GM19193 (cell line): Measurements from ENCODE around the gene CNNM2.
A peak's percentile ranks its signal among the peaks of the same experiment; 100 is the strongest.

Source experiments
- POLR2A ChIP-seq: IDR thresholded peaks from 4 replicates; pipeline ENCODE4 v1.6.1; 2011; ENCODE audit not compliant: insufficient read depth, insufficient read length; ENCODE audit errors: extremely low read depth

CNNM2 gene

GRCh38 chr10:102917962-102918816, at the start of gene CNNM2:
CNNM2 (plus strand) TSS chr10:102918294; CDS start chr10:102918481, 187 bp downstream.
- TF ChIP-seq POLR2A = peak; percentile 79

GRCh38 chr10:102868911-102869257, 49.2 kb upstream of the CNNM2 start:
- TF ChIP-seq POLR2A = no peak

DNA sequence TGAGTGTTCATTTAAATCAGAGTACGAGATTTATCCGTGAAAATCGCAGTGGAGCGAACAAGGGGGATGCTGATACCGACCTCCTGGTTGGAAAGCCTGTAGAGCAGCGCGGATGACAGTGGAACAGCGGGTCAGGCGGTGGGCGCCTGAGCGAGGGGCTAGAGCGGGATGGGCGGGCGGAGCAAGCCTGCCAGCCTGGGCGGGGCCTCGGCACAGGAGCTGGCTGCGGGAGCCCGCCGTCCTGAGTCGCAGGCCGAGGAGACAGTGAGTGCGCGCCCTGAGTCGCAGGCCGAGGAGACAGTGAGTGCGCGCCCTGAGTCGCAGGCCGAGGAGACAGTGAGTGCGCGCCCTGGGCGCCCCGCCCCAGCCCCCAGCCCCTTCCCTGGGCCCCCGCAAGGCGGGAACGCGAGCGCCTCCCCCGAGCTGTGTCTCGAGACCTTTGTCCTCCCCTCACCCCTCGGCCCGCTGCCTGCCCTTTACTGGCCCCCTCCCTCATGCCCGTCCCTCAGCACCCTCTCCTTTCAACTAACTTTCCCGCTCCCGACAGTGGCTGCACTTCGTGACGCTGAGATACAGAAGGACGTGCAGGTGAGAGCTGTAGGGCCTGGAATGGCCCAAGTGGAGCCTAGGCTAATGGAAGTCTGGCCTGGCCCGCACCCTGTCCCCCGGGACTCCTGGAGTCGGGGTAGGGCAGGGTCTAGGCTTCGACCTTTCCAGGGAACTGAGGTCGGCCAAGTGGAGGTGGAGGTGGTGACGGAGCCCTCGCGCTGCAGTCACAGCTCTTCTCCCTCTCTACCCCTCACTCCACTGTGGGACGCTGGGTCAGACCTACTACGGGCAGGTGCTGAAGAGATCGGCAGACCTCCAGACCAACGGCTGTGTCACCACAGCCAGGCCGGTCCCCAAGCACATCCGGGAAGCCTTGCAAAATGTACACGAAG, 48.6 kb upstream of the CNNM2 start, which contains the start of gene AS3MT:
TSS of gene AS3MT (plus strand) at position 213 of the 941 bp plus-strand sequence. CDS start at position 336, 123 bp downstream.
- no peak for TF ChIP-seq POLR2A

DNA sequence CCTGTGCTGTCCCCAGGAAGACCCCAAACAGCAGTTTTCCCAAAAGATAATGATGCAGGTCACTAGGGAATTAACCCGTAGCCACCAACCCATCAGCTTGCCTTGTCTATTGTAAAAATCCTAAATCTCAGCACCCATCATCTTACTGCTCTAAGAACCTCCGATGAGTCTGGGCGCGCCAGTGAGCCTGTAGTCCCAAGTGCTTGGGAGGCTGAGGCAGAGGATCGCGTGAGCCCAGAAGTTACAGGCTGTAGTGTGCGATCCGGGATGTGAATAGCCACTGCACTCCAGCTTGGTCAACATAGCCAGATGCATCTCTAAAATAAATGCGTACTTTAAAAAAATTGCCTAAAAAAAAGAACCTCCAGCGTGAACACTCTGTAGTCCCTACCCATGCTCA, 47.9 kb upstream of the CNNM2 start:
- no peak for TF ChIP-seq POLR2A

- TF ChIP-seq POLR2A = no peak
Observed at GRCh38 chr10:102872163-102872562, 45.9 kb upstream of the CNNM2 start.

DNA sequence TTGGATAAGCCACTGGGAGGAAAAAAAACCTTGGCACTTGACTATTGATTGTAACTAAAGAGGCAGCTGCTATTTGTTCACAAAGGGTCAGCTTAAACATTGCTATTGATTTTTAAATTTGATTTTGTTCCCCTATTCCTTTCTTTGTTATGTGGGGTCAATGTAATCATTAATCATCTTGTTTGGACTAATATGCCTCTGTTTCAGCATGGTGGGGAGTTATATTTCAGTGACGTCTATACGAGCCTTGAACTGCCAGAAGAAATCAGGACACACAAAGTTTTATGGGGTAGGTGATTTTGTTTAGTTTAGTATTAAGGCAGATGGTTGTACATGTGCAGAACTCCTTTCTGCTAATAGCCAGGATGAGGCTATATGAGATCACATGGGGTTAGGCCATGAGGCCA, 41.3 kb upstream of the CNNM2 start:
- TF ChIP-seq POLR2A = no peak

GRCh38 chr10:102878629-102879028, 39.5 kb upstream of the CNNM2 start:
- TF ChIP-seq POLR2A = no peak

GRCh38 chr10:102880256-102880655, 37.8 kb upstream of the CNNM2 start:
- TF ChIP-seq POLR2A = no peak

DNA sequence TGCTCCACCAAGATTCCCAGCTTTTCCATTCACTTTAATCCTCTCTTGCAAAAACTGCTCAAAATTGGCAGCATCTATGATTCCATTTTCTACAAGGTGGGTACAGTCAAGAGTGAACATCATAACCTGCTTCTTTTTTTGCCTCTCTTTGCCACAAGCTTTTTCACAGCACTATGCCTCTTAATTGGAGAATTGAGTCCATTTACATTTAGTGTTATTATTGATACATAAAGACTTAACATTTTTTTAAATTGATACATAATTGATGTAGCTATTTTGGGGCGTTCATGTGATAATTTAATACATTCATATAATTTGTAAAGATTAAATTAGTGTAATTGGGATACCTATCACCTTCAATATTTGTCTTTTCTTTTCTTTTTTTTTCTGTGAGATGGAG, 30.0 kb upstream of the CNNM2 start:
- TF ChIP-seq POLR2A = no peak

- TF ChIP-seq POLR2A = no peak
Observed at GRCh38 chr10:102894466-102895213, 23.5 kb upstream of the CNNM2 start.

- no peak for TF ChIP-seq POLR2A
Observed at GRCh38 chr10:102900006-102900405, 18.1 kb upstream of the CNNM2 start.

- TF ChIP-seq POLR2A = no peak
Observed at GRCh38 chr10:102904346-102904745, 13.7 kb upstream of the CNNM2 start.

DNA sequence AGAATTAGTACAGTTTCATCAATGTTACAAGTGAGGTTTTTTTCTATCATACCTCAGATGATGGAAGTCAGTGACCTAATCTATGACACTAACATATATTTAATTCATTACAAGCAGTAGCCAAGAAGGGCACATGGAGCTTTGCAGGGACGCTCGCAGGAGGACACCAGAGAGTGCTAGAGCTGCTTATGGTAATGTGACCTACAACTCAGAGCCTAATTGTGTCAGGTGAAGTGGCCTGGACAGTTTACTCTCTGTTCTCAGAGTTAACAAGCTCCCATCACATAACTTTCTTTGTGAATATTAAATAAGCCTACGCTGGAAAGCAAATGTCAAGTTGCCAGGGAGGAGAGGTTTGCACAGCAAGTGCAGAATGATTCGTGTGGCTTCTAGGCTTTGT, 11.6 kb upstream of the CNNM2 start:
- TF ChIP-seq POLR2A = no peak

DNA sequence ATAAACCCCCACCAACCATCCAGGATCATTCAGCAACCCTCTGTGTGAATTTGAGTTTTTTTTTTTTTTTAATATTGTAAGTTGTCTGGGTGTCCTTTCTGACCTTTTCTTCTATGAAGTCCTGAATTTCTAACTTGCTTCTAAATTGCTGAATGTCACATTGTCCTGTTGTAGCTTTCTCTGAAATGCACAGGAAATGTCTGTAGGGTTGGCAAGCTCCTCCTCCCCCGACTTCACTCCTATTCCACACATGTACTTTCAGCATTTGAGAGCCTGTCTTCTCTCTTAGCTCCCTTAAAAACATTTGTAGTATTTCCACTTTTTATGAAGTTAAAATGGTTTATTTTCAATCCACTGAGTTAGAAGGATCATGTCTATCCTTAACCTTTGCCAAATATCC, 3.3 kb upstream of the CNNM2 start:
- TF ChIP-seq POLR2A = no peak

GRCh38 chr10:102916173-102916572, 1.9 kb upstream of the CNNM2 start:
- TF ChIP-seq POLR2A = no peak
